SK-N-SH treated with all-trans-retinoic acid at 6 μM for 48 hours (cell line): ENCODE data around the gene MYO1A.

Experiments
- ATAC-seq: fragments of 200-7000 bp; cut with Tn5 transposase; 3 replicates; pipeline ENCODE4 v1.9.1; 2020; ENCODE audit warnings: mild to moderate bottlenecking, moderate library complexity
- ARNTL ChIP-seq: fragments of 450-650 bp; formaldehyde crosslinking; IDR thresholded peaks from 2 replicates; pipeline ENCODE4 v1.5.0; 2020; ENCODE audit warnings: low read depth, mild to moderate bottlenecking, moderate library complexity, borderline replicate concordance
- BACH2 ChIP-seq: fragments of 250-450 bp; sonication (Bioruptor Pico); IDR thresholded peaks from 2 replicates; pipeline ENCODE4 v1.9.0; 2021; ENCODE audit warnings: mild to moderate bottlenecking, borderline replicate concordance
- CSDC2 ChIP-seq: fragments of 250-450 bp; sonication (Bioruptor Pico); IDR thresholded peaks from 2 replicates; pipeline ENCODE4 v1.5.0; 2020; ENCODE audit warnings: mild to moderate bottlenecking, moderate library complexity
- ESRRG ChIP-seq: fragments of 250-450 bp; sonication (Bioruptor Pico); IDR thresholded peaks from 2 replicates; pipeline ENCODE4 v1.6.1; 2021; ENCODE audit warnings: mild to moderate bottlenecking
- GLIS3 ChIP-seq: fragments of 250-450 bp; sonication (Bioruptor Pico); IDR thresholded peaks from 2 replicates; pipeline ENCODE4 v1.5.0; 2020; ENCODE audit warnings: mild to moderate bottlenecking, moderate library complexity
- ISL1 ChIP-seq: fragments of 250-450 bp; sonication (Bioruptor Pico); IDR thresholded peaks from 2 replicates; pipeline ENCODE4 v2.1.2; 2022; ENCODE audit warnings: mild to moderate bottlenecking, moderate library complexity
- PPARA ChIP-seq: fragments of 250-450 bp; sonication (Bioruptor Pico); IDR thresholded peaks from 2 replicates; pipeline ENCODE4 v1.5.0; 2020; ENCODE audit warnings: mild to moderate bottlenecking, borderline replicate concordance
- RARB ChIP-seq: fragments of 250-450 bp; sonication (Bioruptor Pico); IDR thresholded peaks from 2 replicates; pipeline ENCODE4 v1.8.0; 2021; ENCODE audit warnings: mild to moderate bottlenecking, moderate library complexity
- SNAI2 ChIP-seq: fragments of 250-450 bp; sonication (Bioruptor Pico); IDR thresholded peaks from 2 replicates; pipeline ENCODE4 v1.5.0; 2020; ENCODE audit warnings: mild to moderate bottlenecking, moderate library complexity
- TCF4 ChIP-seq: fragments of 250-450 bp; sonication (Bioruptor Pico); IDR thresholded peaks from 2 replicates; pipeline ENCODE4 v1.8.0; 2021; ENCODE audit warnings: mild to moderate bottlenecking, moderate library complexity, borderline replicate concordance
- TOX ChIP-seq: fragments of 250-450 bp; sonication (Bioruptor Pico); IDR thresholded peaks from 2 replicates; pipeline ENCODE4 v1.8.0; 2021; ENCODE audit warnings: mild to moderate bottlenecking, moderate library complexity, borderline replicate concordance
- ZC3H10 ChIP-seq: fragments of 250-450 bp; sonication (Bioruptor Pico); IDR thresholded peaks from 2 replicates; pipeline ENCODE4 v1.5.1; 2021; ENCODE audit warnings: mild to moderate bottlenecking, moderate library complexity
- ZFP3 ChIP-seq: fragments of 250-450 bp; sonication (Bioruptor Pico); IDR thresholded peaks from 2 replicates; pipeline ENCODE4 v1.5.0; 2020; ENCODE audit warnings: mild to moderate bottlenecking, moderate library complexity
- ZFP30 ChIP-seq: fragments of 450-650 bp; formaldehyde crosslinking; IDR thresholded peaks from 2 replicates; pipeline ENCODE4 v1.5.0; 2022; ENCODE audit warnings: mild to moderate bottlenecking, moderate library complexity
- ZNF565 ChIP-seq: fragments of 450-650 bp; formaldehyde crosslinking; conservative IDR thresholded peaks from 2 replicates; pipeline ENCODE4 v1.5.0; 2020; ENCODE audit warnings: low read depth, mild to moderate bottlenecking, moderate library complexity
- ZNF70 ChIP-seq: fragments of 450-650 bp; formaldehyde crosslinking; IDR thresholded peaks from 2 replicates; pipeline ENCODE4 v1.5.0; 2020; ENCODE audit warnings: mild to moderate bottlenecking, moderate library complexity
- ZNF8 ChIP-seq: fragments of 450-650 bp; formaldehyde crosslinking; IDR thresholded peaks from 2 replicates; pipeline ENCODE4 v1.5.0; 2020; ENCODE audit warnings: mild to moderate bottlenecking, moderate library complexity
- TF ChIP-seq, protein P1 (sequence below): fragments of 250-450 bp; sonication (Bioruptor Pico); IDR thresholded peaks from 2 replicates; pipeline ENCODE4 v1.8.0; 2021; ENCODE audit warnings: low read depth, mild to moderate bottlenecking, moderate library complexity, borderline replicate concordance
- TF ChIP-seq, protein P2 (sequence below): fragments of 250-450 bp; sonication (Bioruptor Pico); IDR thresholded peaks from 2 replicates; pipeline ENCODE4 v1.5.1; 2020; ENCODE audit warnings: low read depth, mild to moderate bottlenecking, moderate library complexity
- TF ChIP-seq, protein P3 (sequence below): fragments of 250-450 bp; sonication (Bioruptor Pico); IDR thresholded peaks from 2 replicates; pipeline ENCODE4 v1.5.0; 2020; ENCODE audit warnings: mild to moderate bottlenecking, moderate library complexity
- TF ChIP-seq, protein P4 (sequence below): fragments of 250-450 bp; sonication (Bioruptor Pico); IDR thresholded peaks from 2 replicates; pipeline ENCODE4 v1.5.1; 2021; ENCODE audit warnings: mild to moderate bottlenecking, moderate library complexity

MYO1A gene

DNA sequence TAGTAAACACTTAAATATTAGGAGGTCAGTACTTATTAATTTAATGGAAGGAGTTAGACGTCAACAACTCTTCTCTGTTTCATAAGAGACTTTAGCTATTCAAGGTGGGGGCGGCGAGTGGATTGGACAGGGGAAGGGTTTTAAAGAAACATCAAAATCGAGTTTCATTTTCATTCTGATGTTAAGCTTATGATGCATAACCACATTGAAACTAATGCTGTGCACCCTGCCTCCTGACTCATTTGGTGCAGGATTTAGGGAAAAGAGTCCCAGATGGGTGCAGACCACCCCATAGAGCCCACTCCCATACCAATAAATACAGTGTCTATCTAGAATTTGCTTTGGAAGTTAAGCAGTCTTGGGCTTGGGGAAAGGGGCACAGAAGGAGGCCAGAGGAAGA, 50.9 kb downstream of the MYO1A start:
- no peak for ATAC-seq
- TF ChIP-seq PPARA (CRISPR knock-in tag), result no peak
- no peak for TF ChIP-seq ZNF70 (CRISPR knock-in tag)
- no peak for TF ChIP-seq SNAI2 (CRISPR knock-in tag)
- TF ChIP-seq ARNTL (CRISPR knock-in tag), result no peak
- TF ChIP-seq GLIS3 (CRISPR knock-in tag), result no peak
- no peak for TF ChIP-seq RARB
- TF ChIP-seq CSDC2 (CRISPR knock-in tag), result no peak
- TF ChIP-seq, protein P1, sequence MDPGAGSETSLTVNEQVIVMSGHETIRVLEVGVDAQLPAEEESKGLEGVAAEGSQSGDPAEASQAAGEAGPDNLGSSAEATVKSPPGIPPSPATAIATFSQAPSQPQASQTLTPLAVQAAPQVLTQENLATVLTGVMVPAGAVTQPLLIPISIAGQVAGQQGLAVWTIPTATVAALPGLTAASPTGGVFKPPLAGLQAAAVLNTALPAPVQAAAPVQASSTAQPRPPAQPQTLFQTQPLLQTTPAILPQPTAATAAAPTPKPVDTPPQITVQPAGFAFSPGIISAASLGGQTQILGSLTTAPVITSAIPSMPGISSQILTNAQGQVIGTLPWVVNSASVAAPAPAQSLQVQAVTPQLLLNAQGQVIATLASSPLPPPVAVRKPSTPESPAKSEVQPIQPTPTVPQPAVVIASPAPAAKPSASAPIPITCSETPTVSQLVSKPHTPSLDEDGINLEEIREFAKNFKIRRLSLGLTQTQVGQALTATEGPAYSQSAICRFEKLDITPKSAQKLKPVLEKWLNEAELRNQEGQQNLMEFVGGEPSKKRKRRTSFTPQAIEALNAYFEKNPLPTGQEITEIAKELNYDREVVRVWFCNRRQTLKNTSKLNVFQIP (CRISPR knock-in tag), result no peak
- TF ChIP-seq ESRRG (CRISPR knock-in tag), result no peak
- TF ChIP-seq TCF4 (CRISPR knock-in tag), result no peak
- TF ChIP-seq, protein P2, sequence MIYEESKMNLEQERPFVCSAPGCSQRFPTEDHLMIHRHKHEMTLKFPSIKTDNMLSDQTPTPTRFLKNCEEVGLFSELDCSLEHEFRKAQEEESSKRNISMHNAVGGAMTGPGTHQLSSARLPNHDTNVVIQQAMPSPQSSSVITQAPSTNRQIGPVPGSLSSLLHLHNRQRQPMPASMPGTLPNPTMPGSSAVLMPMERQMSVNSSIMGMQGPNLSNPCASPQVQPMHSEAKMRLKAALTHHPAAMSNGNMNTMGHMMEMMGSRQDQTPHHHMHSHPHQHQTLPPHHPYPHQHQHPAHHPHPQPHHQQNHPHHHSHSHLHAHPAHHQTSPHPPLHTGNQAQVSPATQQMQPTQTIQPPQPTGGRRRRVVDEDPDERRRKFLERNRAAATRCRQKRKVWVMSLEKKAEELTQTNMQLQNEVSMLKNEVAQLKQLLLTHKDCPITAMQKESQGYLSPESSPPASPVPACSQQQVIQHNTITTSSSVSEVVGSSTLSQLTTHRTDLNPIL (CRISPR knock-in tag), result no peak
- TF ChIP-seq, protein P3, sequence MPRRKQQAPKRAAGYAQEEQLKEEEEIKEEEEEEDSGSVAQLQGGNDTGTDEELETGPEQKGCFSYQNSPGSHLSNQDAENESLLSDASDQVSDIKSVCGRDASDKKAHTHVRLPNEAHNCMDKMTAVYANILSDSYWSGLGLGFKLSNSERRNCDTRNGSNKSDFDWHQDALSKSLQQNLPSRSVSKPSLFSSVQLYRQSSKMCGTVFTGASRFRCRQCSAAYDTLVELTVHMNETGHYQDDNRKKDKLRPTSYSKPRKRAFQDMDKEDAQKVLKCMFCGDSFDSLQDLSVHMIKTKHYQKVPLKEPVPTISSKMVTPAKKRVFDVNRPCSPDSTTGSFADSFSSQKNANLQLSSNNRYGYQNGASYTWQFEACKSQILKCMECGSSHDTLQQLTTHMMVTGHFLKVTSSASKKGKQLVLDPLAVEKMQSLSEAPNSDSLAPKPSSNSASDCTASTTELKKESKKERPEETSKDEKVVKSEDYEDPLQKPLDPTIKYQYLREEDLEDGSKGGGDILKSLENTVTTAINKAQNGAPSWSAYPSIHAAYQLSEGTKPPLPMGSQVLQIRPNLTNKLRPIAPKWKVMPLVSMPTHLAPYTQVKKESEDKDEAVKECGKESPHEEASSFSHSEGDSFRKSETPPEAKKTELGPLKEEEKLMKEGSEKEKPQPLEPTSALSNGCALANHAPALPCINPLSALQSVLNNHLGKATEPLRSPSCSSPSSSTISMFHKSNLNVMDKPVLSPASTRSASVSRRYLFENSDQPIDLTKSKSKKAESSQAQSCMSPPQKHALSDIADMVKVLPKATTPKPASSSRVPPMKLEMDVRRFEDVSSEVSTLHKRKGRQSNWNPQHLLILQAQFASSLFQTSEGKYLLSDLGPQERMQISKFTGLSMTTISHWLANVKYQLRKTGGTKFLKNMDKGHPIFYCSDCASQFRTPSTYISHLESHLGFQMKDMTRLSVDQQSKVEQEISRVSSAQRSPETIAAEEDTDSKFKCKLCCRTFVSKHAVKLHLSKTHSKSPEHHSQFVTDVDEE (CRISPR knock-in tag), result no peak
- TF ChIP-seq ZC3H10 (CRISPR knock-in tag), result no peak
- TF ChIP-seq ZNF8 (CRISPR knock-in tag), result no peak
- no peak for TF ChIP-seq TOX (CRISPR knock-in tag)
- TF ChIP-seq, protein P4, sequence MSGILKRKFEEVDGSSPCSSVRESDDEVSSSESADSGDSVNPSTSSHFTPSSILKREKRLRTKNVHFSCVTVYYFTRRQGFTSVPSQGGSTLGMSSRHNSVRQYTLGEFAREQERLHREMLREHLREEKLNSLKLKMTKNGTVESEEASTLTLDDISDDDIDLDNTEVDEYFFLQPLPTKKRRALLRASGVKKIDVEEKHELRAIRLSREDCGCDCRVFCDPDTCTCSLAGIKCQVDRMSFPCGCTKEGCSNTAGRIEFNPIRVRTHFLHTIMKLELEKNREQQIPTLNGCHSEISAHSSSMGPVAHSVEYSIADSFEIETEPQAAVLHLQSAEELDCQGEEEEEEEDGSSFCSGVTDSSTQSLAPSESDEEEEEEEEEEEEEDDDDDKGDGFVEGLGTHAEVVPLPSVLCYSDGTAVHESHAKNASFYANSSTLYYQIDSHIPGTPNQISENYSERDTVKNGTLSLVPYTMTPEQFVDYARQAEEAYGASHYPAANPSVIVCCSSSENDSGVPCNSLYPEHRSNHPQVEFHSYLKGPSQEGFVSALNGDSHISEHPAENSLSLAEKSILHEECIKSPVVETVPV (CRISPR knock-in tag), result no peak

DNA sequence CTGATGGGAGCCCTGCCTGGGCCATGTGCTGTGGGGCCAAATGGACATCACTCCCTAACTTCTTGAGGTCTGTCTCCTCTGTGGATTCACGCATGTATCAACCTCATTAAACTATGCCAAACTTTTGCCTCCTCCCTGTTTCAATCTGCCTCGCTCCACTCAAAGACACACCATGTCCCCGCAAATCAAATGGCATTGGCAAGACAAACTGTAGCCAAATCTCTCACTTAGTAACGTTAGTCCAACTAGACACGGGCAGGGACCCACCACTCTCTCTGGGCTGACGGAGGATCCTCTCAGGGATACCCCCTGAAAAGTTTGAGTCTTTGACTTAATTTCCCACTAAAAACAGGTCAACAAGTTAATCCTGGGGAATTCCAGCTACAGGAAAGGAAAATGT, 51.6 kb downstream of the MYO1A start:
- no peak for ATAC-seq
- no peak for TF ChIP-seq ZFP3 (CRISPR knock-in tag)
- no peak for TF ChIP-seq RARB
- TF ChIP-seq ARNTL (CRISPR knock-in tag), result no peak
- TF ChIP-seq ISL1, result no peak
- no peak for TF ChIP-seq ZC3H10 (CRISPR knock-in tag)
- no peak for TF ChIP-seq ZFP30 (CRISPR knock-in tag)
- no peak for TF ChIP-seq PPARA (CRISPR knock-in tag)
- TF ChIP-seq ESRRG (CRISPR knock-in tag), result no peak
- TF ChIP-seq ZNF70 (CRISPR knock-in tag), result no peak
- TF ChIP-seq BACH2 (CRISPR knock-in tag), result no peak
- TF ChIP-seq ZNF8 (CRISPR knock-in tag), result no peak
- TF ChIP-seq, protein P1 (CRISPR knock-in tag), result no peak
- TF ChIP-seq, protein P3 (CRISPR knock-in tag), result no peak
- TF ChIP-seq, protein P4 (CRISPR knock-in tag), result no peak
- no peak for TF ChIP-seq ZNF565 (CRISPR knock-in tag)
- TF ChIP-seq CSDC2 (CRISPR knock-in tag), result no peak
